Parathyroid adenoma (tissue), 2 donors: ENCODE data around the gene RPS6KC1.

Experiments
- H2AFZ ChIP-seq: fragments of 300-600 bp; sonication (generic); one replicate; pipeline ENCODE4 v1.7.0; 2017; ENCODE audit warnings: antibody characterized with exemption, mild to moderate bottlenecking
- H3K27ac ChIP-seq: fragments of 300-600 bp; sonication (generic); one replicate; pipeline ENCODE4 v1.7.0; 2017
- H3K27me3 ChIP-seq: fragments of 300-600 bp; sonication (generic); one replicate; pipeline ENCODE4 v1.7.0; 2017; ENCODE audit warnings: low read length; ENCODE audit not compliant: control insufficient read depth, insufficient read depth
- H3K36me3 ChIP-seq: fragments of 300-600 bp; sonication (generic); one replicate; pipeline ENCODE4 v1.7.0; 2017; ENCODE audit warnings: low read length; ENCODE audit not compliant: control insufficient read depth, insufficient read depth
- H3K4me1 ChIP-seq: fragments of 300-600 bp; sonication (generic); one replicate; pipeline ENCODE4 v1.7.0; 2017; ENCODE audit warnings: control low read depth
- H3K4me2 ChIP-seq: fragments of 300-600 bp; sonication (generic); one replicate; pipeline ENCODE4 v1.7.0; 2017; ENCODE audit warnings: low read length
- H3K4me3 ChIP-seq: fragments of 300-600 bp; sonication (generic); one replicate; pipeline ENCODE4 v1.7.0; 2017; ENCODE audit warnings: low read depth, low read length
- H3K79me2 ChIP-seq: fragments of 300-600 bp; sonication (generic); one replicate; pipeline ENCODE4 v1.7.0; 2017; ENCODE audit warnings: control low read depth
- H3K9ac ChIP-seq: fragments of 300-600 bp; sonication (generic); one replicate; pipeline ENCODE4 v1.7.0; 2017; ENCODE audit warnings: mild to moderate bottlenecking
- H3K9me3 ChIP-seq: fragments of 300-600 bp; sonication (generic); one replicate; pipeline ENCODE4 v1.7.0; 2017; ENCODE audit warnings: low read length; ENCODE audit not compliant: control insufficient read depth
- TF ChIP-seq, protein P1 (sequence below): fragments of 300-600 bp; sonication (generic); IDR thresholded peaks from one replicate; pipeline ENCODE4 v1.7.0; 2017; ENCODE audit warnings: antibody characterized with exemption, mild to moderate bottlenecking
- donor health status: primary hyperparathyroidism.

Gene RPS6KC1

DNA sequence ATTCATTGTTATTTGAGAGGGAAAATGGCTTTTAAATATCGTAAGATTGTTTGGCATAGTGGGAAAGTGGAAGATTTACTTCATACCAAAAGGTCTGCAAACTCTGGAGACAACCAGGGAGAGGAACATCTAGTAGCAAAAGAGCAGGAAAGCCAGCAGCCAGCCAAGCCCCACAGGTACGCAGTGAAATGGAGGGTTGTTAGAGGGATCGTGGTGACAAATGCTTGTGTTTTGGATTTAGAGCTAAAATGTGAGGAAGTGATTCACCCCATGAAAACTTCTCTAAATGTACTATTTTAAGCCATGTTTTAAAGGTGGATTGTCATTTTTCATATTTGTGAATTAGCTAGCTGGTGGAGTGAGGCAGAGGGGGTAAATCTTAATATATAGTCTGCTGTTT, 69.3 kb downstream of the RPS6KC1 start:
- Histone ChIP-seq H3K4me3 (no peak overlapping the region), H3K36me3 (no peaks in the 10 kb centered on the region)
- TF ChIP-seq, protein P1, sequence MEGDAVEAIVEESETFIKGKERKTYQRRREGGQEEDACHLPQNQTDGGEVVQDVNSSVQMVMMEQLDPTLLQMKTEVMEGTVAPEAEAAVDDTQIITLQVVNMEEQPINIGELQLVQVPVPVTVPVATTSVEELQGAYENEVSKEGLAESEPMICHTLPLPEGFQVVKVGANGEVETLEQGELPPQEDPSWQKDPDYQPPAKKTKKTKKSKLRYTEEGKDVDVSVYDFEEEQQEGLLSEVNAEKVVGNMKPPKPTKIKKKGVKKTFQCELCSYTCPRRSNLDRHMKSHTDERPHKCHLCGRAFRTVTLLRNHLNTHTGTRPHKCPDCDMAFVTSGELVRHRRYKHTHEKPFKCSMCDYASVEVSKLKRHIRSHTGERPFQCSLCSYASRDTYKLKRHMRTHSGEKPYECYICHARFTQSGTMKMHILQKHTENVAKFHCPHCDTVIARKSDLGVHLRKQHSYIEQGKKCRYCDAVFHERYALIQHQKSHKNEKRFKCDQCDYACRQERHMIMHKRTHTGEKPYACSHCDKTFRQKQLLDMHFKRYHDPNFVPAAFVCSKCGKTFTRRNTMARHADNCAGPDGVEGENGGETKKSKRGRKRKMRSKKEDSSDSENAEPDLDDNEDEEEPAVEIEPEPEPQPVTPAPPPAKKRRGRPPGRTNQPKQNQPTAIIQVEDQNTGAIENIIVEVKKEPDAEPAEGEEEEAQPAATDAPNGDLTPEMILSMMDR: no peak

DNA sequence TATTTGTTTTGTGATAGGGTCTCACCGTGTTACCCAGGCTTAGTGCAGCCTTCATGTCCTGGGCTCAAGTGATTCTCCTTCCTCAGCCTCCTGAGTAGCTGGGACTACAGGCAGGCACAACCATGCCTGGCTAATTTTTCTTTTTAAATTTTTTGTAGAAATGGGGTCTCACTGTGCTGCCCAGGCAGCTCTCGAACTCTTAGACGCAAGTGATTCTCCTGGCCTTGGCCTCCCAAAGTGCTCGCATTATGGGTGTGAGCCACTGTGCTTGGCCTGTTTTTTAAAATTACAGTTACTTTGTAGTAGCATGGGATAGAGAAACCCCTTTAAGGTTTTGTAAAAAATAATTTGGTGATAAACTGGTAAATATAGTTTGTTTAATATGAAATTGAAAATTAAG, 69.9 kb downstream of the RPS6KC1 start:
- no peak overlapping the region for H3K27ac ChIP-seq
- H3K4me3 ChIP-seq: no peak overlapping the region

More for the DNA sequence above, 69.3 kb downstream of the RPS6KC1 start:
- Histone ChIP-seq H3K4me2 (no peak overlapping the region), H3K4me1 (no peaks in the 10 kb centered on the region), H3K9ac (no peak overlapping the region), H3K9me3 (no peaks in the 10 kb centered on the region), H3K27me3 (no peaks in the 10 kb centered on the region), H3K27ac (no peak overlapping the region), H3K79me2 (no peaks in the 10 kb centered on the region), H2AFZ (no peak overlapping the region)

DNA sequence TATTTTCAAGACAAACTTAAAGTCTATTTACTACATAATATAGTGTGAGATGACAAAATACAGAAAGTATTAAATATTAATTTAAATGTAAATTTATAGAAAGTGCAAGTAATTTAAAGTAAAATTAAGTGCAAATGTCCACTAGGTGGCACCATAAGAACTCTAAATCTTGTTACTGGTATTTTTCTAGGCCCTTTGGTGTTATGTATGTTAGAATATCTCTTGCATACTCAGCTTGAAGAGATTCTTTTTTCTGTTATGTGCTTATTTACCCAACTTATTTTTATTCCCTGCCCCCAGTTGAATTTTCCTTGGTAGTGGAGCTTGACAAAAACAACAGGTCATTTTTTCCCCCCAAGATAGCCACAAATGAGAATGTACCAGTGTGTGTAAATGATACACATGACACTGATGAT, 71.5 kb downstream of the RPS6KC1 start:
- H3K36me3 ChIP-seq: no peaks in the 10 kb centered on the region
- H3K27me3 ChIP-seq: no peaks in the 10 kb centered on the region
- no peaks in the 10 kb centered on the region for H3K79me2 ChIP-seq
- TF ChIP-seq, protein P1: peak; percentile 32
- no peak overlapping the region for H2AFZ ChIP-seq
- H3K9ac ChIP-seq: no peak overlapping the region
- no peaks in the 10 kb centered on the region for H3K9me3 ChIP-seq
- H3K4me3 ChIP-seq: no peak overlapping the region
- no peaks in the 10 kb centered on the region for H3K4me1 ChIP-seq
- H3K27ac ChIP-seq: no peak overlapping the region
- no peak overlapping the region for H3K4me2 ChIP-seq

More for the DNA sequence above, 69.9 kb downstream of the RPS6KC1 start:
- Histone ChIP-seq H3K4me1 (no peaks in the 10 kb centered on the region), H3K4me2 (no peak overlapping the region), H2AFZ (no peak overlapping the region), H3K36me3 (no peaks in the 10 kb centered on the region), H3K9ac (no peak overlapping the region), H3K9me3 (no peaks in the 10 kb centered on the region), H3K27me3 (no peaks in the 10 kb centered on the region), H3K79me2 (no peaks in the 10 kb centered on the region)
- TF ChIP-seq, protein P1: no peak

DNA sequence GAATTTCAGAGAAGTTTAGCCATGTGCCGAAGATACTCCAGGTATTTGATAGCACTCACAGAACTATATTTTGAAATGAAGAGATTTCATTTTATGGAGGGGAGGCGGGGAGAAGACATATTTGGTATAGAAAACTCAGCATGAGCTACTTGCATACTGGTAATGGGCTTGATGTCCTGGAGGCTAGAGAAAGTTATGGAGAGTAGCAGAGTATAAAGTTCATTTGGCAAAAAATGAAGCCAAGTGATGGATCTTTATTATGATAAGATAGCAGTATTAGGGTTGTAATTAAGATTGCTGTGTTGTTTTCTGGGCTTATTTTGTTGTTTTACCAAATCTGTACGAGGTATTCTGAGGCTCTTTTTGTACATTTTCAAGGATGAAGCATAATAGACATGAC, 72.0 kb downstream of the RPS6KC1 start:
- H3K4me3 ChIP-seq: no peak overlapping the region
- H3K4me1 ChIP-seq: no peaks in the 10 kb centered on the region
- no peak overlapping the region for H3K4me2 ChIP-seq
- no peaks in the 10 kb centered on the region for H3K27me3 ChIP-seq
- no peaks in the 10 kb centered on the region for H3K9me3 ChIP-seq
- H3K79me2 ChIP-seq: no peaks in the 10 kb centered on the region
- H3K9ac ChIP-seq: no peak overlapping the region
- H2AFZ ChIP-seq: no peak overlapping the region
- TF ChIP-seq, protein P1: no peak
- no peaks in the 10 kb centered on the region for H3K36me3 ChIP-seq
- H3K27ac ChIP-seq: no peak overlapping the region

DNA sequence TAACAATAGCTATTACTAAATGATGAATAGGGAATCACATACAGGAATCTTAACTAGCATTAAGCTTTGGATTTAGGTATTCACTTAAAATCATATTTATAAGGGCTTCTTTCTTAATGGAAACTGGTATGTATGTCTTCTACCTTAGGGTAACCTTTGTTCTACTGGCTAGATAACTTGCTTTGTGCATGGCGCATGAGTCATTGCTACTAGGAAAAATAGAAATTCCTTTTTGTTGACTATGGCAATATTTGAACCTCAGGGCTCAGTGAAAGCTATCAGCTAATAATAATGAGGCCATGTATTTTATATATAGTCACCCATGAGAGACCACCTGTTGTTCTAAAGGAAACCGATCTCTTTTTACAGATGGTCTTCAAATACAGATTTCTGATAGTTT, 72.5 kb downstream of the RPS6KC1 start:
- Histone ChIP-seq H3K27ac (no peak overlapping the region), H2AFZ (no peak overlapping the region), H3K9ac (no peak overlapping the region), H3K4me3 (no peak overlapping the region), H3K9me3 (no peaks in the 10 kb centered on the region), H3K4me2 (no peak overlapping the region), H3K27me3 (no peaks in the 10 kb centered on the region), H3K4me1 (no peaks in the 10 kb centered on the region), H3K79me2 (no peaks in the 10 kb centered on the region), H3K36me3 (no peaks in the 10 kb centered on the region)
- TF ChIP-seq, protein P1: no peak
